Posterior vena cava (tissue), 2 donors: ENCODE measurements around the gene MT1M. TPM values are rescaled to one million over a fixed set of nuclear protein-coding genes. Genes with fewer than 3 reads are reported as not detected.
A peak's percentile ranks its signal among the peaks of the same experiment; 100 is the strongest.
"Not testable (repeated sequence)": the region's sequence is repeated elsewhere in the genome, so short reads cannot be mapped to it uniquely, and the experiment has no call there.

Experiments
- DNase-seq: peaks from one replicate; pipeline ENCODE4 v3.0.0-alpha.2; 2020; ENCODE audit warnings: low spot score
- intact Hi-C, 2 donors: fragments of 100-400 bp; cut with DNase I; formaldehyde crosslinking; loops; one replicate each; pipeline versions ENCODE4 v1.14.1 to v1.14.2; 2022 to 2023
- long read RNA-seq, 2 donors: library from polyadenylated mRNA; unstranded; transcript quantifications; one replicate each; pipeline ENCODE4 v2.0.0, GENCODE V29; 2020 to 2021
- total RNA-seq, 2 donors: library from RNA; stranded (reverse); fragmentation: NEBNext Ultra II Directional; extraction: Animal tissue kit (Norgen Biotek cat#: 25700); gene quantifications; one replicate each; pipeline ENCODE4 v1.2.1, GENCODE V29; 2021
- donor health status: DM: yes; HTN: yes; CAD: no.
- donor health status: DM: yes; HTN: yes; CAD: no.

MT1M gene
- 100 to 1,000 TPM in 1 of 2 donors, 10 to 100 TPM in 1; 82.2 to 146 TPM for total RNA-seq
- long read RNA-seq, donor 1, transcript MT1M-201 (3 exons, 829 nt) = major isoform, 7 of 9 reads
- long read RNA-seq, donor 1, partial matches to known transcripts = 0 of 9 reads
- long read RNA-seq, donor 1, other reads (novel, unspliced or antisense) = 1 of 9 reads
- long read RNA-seq, donor 2, transcript MT1M-201 (3 exons, 829 nt) = major isoform, 6 of 14 reads
- long read RNA-seq, donor 2, partial matches to known transcripts = 0 of 14 reads
- long read RNA-seq, donor 2, other reads (novel, unspliced or antisense) = 8 of 14 reads

GRCh38 chr16:56632156-56632847, at the start of gene MT1M:
Gene MT1M (plus strand): TSS chr16:56632659. CDS start chr16:56632732, 73 bp downstream.
- intact Hi-C loops = no loop called here
- DNase-seq = peak; percentile 94

DNA sequence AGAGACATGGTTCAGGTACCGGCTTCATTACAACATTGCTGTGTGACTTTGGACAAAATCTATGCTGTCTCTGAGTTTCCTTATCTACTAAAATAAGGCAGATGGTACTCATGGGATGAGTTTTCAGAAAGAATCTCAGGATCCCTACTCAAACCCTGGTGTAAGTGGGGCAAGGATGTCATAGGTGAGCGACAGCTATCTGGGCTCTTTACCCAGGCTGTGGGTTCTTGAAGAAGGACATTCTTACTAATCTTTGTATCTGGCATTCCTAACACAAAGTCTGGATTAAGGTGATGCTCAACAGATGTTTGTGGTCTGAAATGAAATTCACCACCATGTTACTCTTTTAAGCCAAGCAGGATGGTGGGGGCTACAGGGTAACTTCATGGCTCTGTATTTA, 49.5 kb upstream of the MT1M start:
- not testable (repeated sequence) for DNase-seq
- intact Hi-C loops = loop anchor here in 1 of 2 donors (10.0 kb wide), 1 partner anchor 112 kb away; no protein-coding TSS in a partner anchor

DNA sequence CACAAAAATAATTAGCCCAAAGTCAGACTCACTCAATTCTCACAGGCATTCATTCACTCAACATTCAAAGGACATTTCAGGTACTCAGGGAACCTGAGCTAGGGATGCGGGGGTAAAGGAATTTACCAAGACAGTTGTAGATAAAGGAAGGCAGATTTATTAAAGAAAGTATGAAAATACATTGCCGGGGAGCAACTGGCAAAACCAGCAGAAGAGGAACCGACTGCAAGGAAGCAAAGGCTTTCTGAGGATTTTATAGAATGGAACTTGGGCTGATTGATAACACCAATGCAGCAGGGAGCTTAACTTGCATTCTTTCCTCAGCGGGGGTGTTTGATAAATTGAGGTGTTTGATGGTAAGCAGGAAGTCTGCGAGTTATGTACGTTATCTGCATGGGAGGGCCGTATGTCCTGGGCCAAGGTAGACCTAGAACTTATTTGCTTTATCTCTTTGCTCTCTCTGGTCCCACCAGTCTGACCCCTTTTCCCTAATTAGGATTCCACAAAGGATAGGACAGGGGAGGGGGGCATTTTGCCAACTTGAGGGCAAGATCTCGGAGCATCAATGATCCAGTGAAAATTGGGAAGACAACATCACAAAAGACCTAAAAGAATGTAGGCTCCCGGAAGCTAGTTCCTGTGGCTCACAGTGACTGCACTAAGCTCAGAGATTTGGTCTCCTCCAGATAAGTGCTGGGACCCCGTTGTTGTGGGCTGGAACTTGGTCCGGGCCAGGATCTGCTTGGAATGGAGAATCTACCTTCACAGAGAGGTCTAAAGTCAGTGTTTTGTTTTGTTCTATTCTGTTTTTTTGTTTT, 48.9 kb upstream of the MT1M start:
- intact Hi-C loops = loop anchor here in 1 of 2 donors (10.0 kb wide), 1 partner anchor 111 kb away; no protein-coding TSS in a partner anchor
- no peak for DNase-seq

DNA sequence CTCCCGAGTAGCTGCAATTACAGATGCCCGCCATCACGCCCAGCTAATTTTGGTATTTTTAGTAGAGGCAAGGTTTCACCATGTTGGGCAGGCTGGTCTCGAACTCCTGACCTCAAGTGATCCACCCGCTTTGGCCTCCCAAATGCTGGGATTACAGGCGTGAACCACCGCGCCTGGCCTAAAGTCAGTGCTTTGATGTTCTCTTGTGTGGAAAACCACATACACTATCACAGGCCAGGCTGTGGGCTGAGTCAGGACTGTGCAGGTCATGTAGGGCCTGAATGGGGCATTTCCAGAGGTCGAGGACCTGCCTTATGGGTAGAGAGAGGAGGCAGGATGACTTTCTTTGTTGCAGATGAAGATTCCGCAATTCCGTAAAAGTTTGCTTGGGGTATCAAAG, 48.2 kb upstream of the MT1M start:
- DNase-seq = no peak
- intact Hi-C loops = loop anchor here in 1 of 2 donors (10.0 kb wide), 1 partner anchor 111 kb away; no protein-coding TSS in a partner anchor

- no peak for DNase-seq
- intact Hi-C loops = loop anchor here in 1 of 2 donors (10.0 kb wide), 1 partner anchor 106 kb away; no protein-coding TSS in a partner anchor
Observed at GRCh38 chr16:56588781-56589140, 43.7 kb upstream of the MT1M start.

DNA sequence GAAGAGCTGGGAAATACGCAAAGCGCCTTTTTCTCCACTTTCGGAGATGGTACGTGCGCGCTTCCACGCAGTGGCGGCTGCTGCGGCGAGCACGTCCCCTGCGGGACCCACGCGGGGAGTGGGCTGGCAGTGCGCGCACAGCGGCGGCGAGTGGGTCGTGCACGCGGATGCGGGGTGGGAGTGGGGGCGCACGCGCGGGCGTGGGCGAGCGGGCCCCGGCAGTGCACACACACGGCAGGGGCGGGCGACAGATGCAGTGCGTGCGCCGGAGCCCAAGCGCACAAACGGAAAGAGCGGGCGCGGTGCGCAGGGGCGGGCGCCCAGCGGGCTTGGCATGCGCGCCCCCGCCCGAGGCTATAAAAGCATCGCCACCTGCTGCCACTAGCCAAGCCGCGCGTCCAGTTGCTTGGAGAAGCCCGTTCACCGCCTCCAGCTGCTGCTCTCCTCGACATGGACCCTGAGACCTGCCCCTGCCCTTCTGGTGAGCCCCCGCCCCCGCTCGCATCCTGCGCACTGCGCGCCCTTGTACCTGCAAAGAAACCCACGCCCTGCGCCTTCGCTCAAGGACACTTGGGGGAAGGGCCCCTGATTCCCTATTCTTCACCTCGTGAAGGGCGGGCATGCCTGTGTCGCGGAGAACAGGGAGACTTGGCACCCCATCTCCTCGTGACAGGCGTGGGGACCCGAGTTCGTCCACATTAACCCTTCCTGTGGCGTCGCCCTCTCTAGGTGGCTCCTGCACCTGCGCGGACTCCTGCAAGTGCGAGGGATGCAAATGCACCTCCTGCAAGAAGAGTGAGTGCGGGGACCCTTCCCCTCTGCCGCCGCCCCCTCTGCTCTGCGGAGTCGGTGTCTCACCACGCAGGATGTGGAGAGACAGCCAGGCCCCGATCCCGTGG, 43.1 kb upstream of the MT1M start, which contains the start of gene MT3:
TSS of gene MT3 (plus strand) at position 388 of the 899 bp plus-strand sequence. CDS start at position 451, 63 bp downstream.
- no peak for DNase-seq
- intact Hi-C loops = loop anchor here in 1 of 2 donors (10.0 kb wide), 1 partner anchor 105 kb away; no protein-coding TSS in a partner anchor

DNA sequence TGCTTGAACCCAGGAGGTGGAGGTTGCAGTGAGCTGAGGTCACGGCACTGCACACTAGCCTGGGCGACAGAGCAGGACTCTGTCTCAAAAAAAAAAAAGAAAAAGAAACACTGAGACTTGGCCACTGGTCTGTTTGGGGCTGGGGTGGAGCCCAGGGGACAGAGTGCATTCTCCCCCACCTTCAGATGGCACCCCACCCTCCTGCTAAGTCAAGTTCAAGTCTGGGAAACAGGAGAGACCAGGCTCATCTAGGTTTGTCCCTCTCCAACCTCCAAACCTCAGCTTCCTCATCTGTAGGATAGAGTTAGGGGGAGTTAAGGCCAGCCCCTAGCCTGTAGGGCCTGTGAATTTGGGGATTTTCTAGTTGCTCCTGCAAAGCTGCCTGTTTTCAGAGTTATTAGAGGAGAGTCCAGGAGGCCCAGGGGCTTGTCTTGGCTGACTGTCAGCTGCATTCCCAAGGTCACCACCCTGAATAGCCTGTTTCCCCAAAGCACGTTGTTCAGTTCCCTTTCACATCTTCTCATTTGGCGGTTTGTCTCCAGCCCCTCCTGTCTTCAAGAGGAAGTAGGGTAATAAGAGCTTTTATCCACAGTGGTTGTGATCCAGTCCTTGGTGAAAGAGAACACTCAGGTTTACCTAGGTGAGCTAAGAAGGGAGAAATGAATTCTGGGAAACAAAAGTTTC, 40.9 kb upstream of the MT1M start:
- no peak for DNase-seq
- intact Hi-C loops = no loop called here

GRCh38 chr16:56593573-56594291, 38.7 kb upstream of the MT1M start:
- no peak for DNase-seq
- intact Hi-C loops = no loop called here

- intact Hi-C loops = no loop called here
- DNase-seq = no peak
Observed at GRCh38 chr16:56594292-56594619, 38.2 kb upstream of the MT1M start.

DNA sequence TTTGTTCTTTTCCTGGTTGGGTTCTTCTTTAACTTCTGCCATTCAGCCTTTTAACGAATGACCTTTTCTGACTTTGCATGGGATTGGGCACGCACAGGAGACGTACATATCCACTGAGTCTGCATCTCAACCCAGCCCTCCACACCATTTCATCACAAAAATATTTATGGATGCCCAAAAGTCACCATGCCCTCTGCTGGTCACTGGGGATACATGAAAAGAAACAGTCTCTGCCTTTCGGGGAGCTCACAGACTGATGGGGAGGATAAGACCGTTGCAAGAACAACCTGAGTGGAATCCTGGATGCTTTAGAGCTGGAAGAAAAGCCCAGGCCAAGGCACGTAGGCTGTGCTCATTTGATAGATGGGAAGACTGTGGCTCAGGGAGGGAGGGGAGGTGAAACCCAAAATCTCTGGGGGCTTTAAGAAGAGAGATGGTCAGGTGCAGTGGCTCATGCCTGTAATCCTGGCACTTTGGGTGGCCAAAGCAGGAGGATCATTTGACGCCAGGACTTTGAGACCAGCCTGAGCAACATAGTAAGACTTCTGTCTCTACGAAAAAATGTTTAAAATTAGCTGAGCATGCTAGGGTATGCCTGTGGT, 32.0 kb upstream of the MT1M start:
- intact Hi-C loops = no loop called here

DNA sequence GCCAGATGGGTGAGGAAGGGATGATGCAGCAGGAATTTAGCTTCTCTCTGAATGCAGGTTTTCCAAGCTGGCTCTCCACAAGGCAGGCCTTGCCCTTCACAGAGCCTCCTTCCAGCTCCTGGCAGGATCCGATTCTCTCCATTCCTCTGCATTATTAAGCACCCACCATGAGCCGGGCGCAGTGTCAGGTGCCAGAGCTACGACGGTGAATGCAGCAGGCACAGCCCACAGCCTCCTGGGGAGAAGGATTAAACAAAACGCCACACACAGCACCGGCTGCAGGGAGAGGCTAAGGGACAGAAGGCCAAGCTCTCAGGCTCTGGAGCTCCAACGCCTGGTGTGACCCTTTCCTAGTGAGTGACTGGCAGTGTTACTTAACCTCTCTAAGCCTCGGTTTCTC, 31.1 kb upstream of the MT1M start:
- intact Hi-C loops = no loop called here
- DNase-seq = peak; percentile 60

More for the DNA sequence above, 32.0 kb upstream of the MT1M start:
- no peak for DNase-seq

- no peak for DNase-seq
- intact Hi-C loops = no loop called here
Observed at GRCh38 chr16:56603589-56603988, 28.9 kb upstream of the MT1M start.

DNA sequence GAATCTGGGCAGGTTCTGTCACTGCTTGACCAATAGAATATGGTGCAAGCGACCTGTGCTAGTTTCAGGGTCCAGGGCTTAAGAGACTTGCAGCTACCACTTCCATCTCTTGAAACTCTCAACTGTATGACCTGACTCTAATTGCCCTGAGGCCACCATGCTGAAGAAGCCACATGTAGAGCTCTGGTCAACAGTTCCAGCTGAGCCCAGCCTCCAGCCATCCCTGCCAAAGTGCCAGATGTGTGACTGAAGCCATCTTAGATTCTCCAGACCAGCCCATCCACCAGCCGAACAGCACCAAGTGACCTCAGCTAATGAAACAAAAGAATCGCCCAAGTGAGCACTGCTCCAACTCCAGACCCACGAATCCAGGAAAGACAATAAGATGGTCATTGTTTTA, 27.5 kb upstream of the MT1M start:
- DNase-seq = peak; percentile 73
- intact Hi-C loops = no loop called here

DNA sequence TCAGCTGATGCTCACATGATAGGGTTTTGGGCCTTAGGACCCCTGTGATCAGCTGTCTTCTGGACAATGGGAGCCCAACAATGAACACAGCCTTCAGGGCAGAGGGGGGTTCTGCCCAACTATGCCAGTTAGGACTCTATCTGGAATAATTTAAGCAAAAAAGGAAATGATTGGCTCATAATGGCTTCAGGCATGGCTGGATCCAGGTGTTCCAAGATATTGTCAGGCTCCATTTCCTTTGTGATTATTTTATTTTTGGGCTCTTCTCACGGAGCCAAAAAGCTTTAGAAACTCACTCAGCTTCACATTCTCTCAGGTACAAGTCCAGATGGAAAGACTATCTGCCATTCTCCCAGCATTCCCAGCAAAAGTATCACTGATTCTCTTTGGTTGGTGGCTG, 27.0 kb upstream of the MT1M start:
- no peak for DNase-seq
- intact Hi-C loops = no loop called here

DNA sequence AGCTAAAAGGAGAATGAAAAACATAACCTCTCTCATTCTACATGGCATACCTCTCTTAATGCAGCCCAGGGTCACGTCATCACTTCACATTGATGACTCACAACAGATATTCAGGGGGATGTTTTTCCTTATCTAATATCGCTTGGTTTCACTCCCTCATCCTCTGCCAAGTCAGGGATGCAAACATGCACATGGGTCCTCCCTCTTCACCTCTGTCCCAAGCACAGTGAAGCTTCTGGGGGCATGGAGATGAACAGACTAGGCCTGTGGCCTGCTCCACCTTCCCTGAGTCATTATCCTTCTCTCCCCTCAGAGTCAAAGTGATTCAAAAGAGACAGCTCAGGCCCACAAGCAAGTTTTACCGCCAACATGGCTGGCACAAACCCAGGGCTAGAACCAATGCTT, 26.4 kb upstream of the MT1M start:
- intact Hi-C loops = no loop called here
- peak; percentile 90 for DNase-seq

DNA sequence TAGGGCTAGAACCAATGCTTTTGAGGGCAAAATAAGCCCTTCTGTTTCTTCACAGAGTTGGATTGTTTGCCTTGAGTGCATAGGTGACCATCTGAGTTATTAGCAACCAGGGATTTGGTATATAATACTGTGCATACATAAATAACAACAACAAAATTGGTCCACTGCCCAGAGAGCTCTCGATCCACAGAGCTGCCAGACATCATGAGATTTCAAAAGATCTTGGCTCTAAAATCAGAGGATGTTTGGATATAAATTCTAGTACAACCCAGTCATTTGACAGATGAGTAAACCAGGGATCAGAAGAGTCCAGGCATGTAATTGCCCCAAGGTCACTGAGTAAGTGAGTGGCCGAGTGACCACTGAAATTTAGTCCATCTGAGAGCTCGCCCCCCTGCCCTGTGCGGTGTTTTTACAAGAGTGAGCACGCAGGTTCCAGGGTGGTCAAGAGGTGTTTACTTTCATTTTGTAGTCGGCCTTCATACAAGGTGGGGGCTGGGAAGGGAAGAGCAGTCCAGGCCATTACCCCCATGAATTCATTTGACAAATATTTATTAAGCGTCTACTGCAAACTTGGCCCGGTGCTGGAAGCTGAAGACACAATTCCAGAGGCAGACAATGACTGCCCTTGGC, 25.9 kb upstream of the MT1M start:
- DNase-seq = no peak
- intact Hi-C loops = no loop called here

DNA sequence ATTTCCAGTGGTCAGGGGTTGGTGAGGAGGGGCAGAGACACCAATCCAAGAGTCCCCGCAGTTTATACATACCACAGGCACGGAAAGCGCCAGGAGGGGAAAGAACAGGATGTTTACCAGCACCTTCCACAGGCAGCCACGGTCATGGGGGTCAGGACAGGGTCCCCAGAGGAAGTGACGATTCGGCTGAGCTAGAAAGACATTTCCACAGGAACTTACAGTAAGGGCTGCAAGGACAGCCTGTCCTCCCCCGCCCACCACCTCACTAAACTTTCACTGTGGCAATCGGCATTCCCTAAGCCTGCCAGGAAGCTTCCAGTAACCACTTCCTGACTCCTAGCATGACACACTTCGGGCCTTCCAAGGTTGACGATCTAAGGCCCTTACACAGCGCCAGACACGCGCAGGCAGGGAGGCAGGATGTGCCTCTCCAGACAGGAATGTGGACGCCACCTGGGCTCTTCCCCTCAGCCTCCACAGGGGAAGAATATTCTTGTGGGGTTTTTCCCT, 25.3 kb upstream of the MT1M start:
- intact Hi-C loops = no loop called here
- peak; percentile 96 for DNase-seq
